SK-N-SH (cell line): ENCODE measurements around the gene POP4. TPM values are rescaled to one million over a fixed set of nuclear protein-coding genes. Genes with fewer than 3 reads are reported as not detected.

Experiments used
- CTCF ChIA-PET: fragments of 300-600, 350-600 bp; formaldehyde crosslinking; extraction: SDS; loops from one replicate; lab custom pipeline; 2021; lab: Yijun Ruan, JAX
- POLR2A ChIA-PET: fragments of 350-600 bp; sonication (Branson Sonifier 250); formaldehyde crosslinking; extraction: SDS; loops from one replicate; lab custom pipeline; 2020; ENCODE audit warnings: antibody characterized with exemption, inconsistent platforms; lab: Yijun Ruan, JAX
- DNase-seq: peaks from one replicate; pipeline ENCODE4 v3.0.0; 2012
- H2AFZ ChIP-seq: fragments of 200-600 bp; sonication (generic); 2 replicates; pipeline ENCODE4 v1.8.1; 2016; ENCODE audit warnings: antibody characterized with exemption, mild to moderate bottlenecking, low read depth
- H3F3A ChIP-seq: fragments of 200-600 bp; sonication (generic); replicated peaks from 2 replicates; pipeline ENCODE3; 2016; ENCODE audit warnings: antibody characterized with exemption, mild to moderate bottlenecking; ENCODE audit not compliant: insufficient read depth
- H3K27ac ChIP-seq, 2 experiments: fragments of 200-500 bp in 1 of 2; fragments of 200-600 bp in 1 of 2; sonication (Bioruptor generic) in 1 of 2; sonication (generic), shearing (Covaris generic) in 1 of 2; 2 replicates each; pipeline versions ENCODE4 v1.5.1 to v1.6.1; 2014 to 2016; ENCODE audit warnings: low read depth in 2 of 2, inconsistent platforms in 1 of 2, low read length in 1 of 2, mild to moderate bottlenecking in 1 of 2, mixed read lengths in 1 of 2
- H3K27me3 ChIP-seq: fragments of 200-600 bp; sonication (generic), shearing (Covaris generic); 2 replicates; pipeline ENCODE4 v1.6.1; 2016; ENCODE audit warnings: mixed run types; ENCODE audit not compliant: insufficient read depth
- H3K36me3 ChIP-seq, 2 experiments: fragments of 200-500 bp in 1 of 2; fragments of 200-600 bp in 1 of 2; sonication (Bioruptor generic) in 1 of 2; sonication (generic) in 1 of 2; replicated peaks in 1 of 2; 2 replicates each; pipeline versions ENCODE3 to v1.5.1; 2014 to 2016; ENCODE audit warnings: low read length in 1 of 2, mild to moderate bottlenecking in 1 of 2; ENCODE audit not compliant: insufficient read depth in 2 of 2, control insufficient read depth in 1 of 2
- H3K4me1 ChIP-seq, 2 experiments: fragments of 200-500 bp in 1 of 2; fragments of 200-600 bp in 1 of 2; sonication (Bioruptor generic) in 1 of 2; sonication (generic), shearing (Covaris generic) in 1 of 2; 2 replicates each; pipeline versions ENCODE4 v1.5.1 to v1.6.1; 2014 to 2016; ENCODE audit warnings: low read depth in 1 of 2, low read length in 1 of 2, mixed run types in 1 of 2; ENCODE audit not compliant: insufficient read depth in 2 of 2, control insufficient read depth in 1 of 2
- H3K4me2 ChIP-seq: fragments of 200-600 bp; sonication (generic), shearing (Covaris generic); 2 replicates; pipeline ENCODE4 v1.6.1; 2017; ENCODE audit warnings: mixed run types
- H3K4me3 ChIP-seq, 2 experiments: fragments of 200-500 bp in 1 of 2; fragments of 200-600 bp in 1 of 2; sonication (Bioruptor generic) in 1 of 2; sonication (generic), shearing (Covaris generic) in 1 of 2; 2 replicates each; pipeline versions ENCODE4 v1.5.1 to v1.8.1; 2014 to 2016; ENCODE audit warnings: low read depth in 2 of 2, inconsistent platforms in 1 of 2, low read length in 1 of 2, mild to moderate bottlenecking in 1 of 2, mixed read lengths in 1 of 2, moderate library complexity in 1 of 2
- H3K79me2 ChIP-seq: fragments of 200-600 bp; sonication (generic); 2 replicates; pipeline ENCODE4 v1.8.1; 2017; ENCODE audit warnings: mild to moderate bottlenecking; ENCODE audit not compliant: insufficient read depth
- H3K9ac ChIP-seq: fragments of 200-600 bp; sonication (generic); 2 replicates; pipeline ENCODE4 v1.6.1; 2017; ENCODE audit warnings: mixed run types
- H3K9me2 ChIP-seq: fragments of 200-600 bp; sonication (generic); 2 replicates; pipeline ENCODE4 v1.6.1; 2017; ENCODE audit warnings: mixed run types
- H3K9me3 ChIP-seq: fragments of 200-600 bp; sonication (generic); 2 replicates; pipeline ENCODE4 v1.6.1; 2017; ENCODE audit warnings: mixed run types, mild to moderate bottlenecking, moderate library complexity
- H4K20me1 ChIP-seq: fragments of 200-600 bp; sonication (generic); 2 replicates; pipeline ENCODE4 v1.6.1; 2017; ENCODE audit warnings: mild to moderate bottlenecking, mixed run types; ENCODE audit not compliant: insufficient read depth
- CHD2 ChIP-seq: fragments of 150-350 bp; IDR thresholded peaks from 2 replicates; pipeline ENCODE4 v1.6.1; 2018; ENCODE audit warnings: low read length; ENCODE audit not compliant: partially characterized antibody
- ELF1 ChIP-seq: IDR thresholded peaks from 2 replicates; pipeline ENCODE4 v1.4.0; 2012
- EP300 ChIP-seq, 2 experiments: IDR thresholded peaks; 2 replicates each; pipeline versions ENCODE4 v1.4.0 to v1.6.1; 2012; ENCODE audit warnings: borderline replicate concordance in 1 of 2, low read depth in 1 of 2, low read length in 1 of 2
- FOXJ3 ChIP-seq: sonication (generic); formaldehyde crosslinking; IDR thresholded peaks from 2 replicates; pipeline ENCODE4 v1.5.1; 2020; ENCODE audit warnings: mild to moderate bottlenecking, missing genetic modification reagents
- FOXM1 ChIP-seq: IDR thresholded peaks from 2 replicates; pipeline ENCODE4 v1.4.0; 2012; ENCODE audit warnings: low read depth, mild to moderate bottlenecking
- GABPA ChIP-seq: IDR thresholded peaks from 2 replicates; pipeline ENCODE4 v1.4.0; 2012; ENCODE audit warnings: low read depth, mild to moderate bottlenecking
- GATA2 ChIP-seq: sonication (generic); formaldehyde crosslinking; IDR thresholded peaks from 2 replicates; pipeline ENCODE4 v1.5.0; 2020; ENCODE audit warnings: mild to moderate bottlenecking, missing genetic modification reagents
- JUND ChIP-seq: IDR thresholded peaks from 2 replicates; pipeline ENCODE4 v1.4.0; 2012
- NFIC ChIP-seq: IDR thresholded peaks from 2 replicates; pipeline ENCODE4 v1.4.0; 2012; ENCODE audit warnings: borderline replicate concordance
- NRF1 ChIP-seq: IDR thresholded peaks from 2 replicates; pipeline ENCODE4 v1.6.1; 2012; ENCODE audit warnings: low read depth, mild to moderate bottlenecking, low read length
- REST ChIP-seq: IDR thresholded peaks from 2 replicates; pipeline ENCODE4 v1.6.1; 2012; ENCODE audit warnings: mild to moderate bottlenecking, low read depth, low read length, moderate library complexity
- RFX5 ChIP-seq: IDR thresholded peaks from 2 replicates; pipeline ENCODE4 v1.6.1; 2012; ENCODE audit warnings: mild to moderate bottlenecking, improper control_type of control experiment, low read length
- RXRA ChIP-seq: IDR thresholded peaks from 2 replicates; pipeline ENCODE4 v1.4.0; 2012; ENCODE audit warnings: low read depth, mild to moderate bottlenecking, borderline replicate concordance
- SIN3A ChIP-seq: IDR thresholded peaks from 2 replicates; pipeline ENCODE4 v1.6.1; 2012; ENCODE audit warnings: low read depth, mild to moderate bottlenecking, low read length, moderate library complexity, borderline replicate concordance
- TAF1 ChIP-seq: IDR thresholded peaks from 2 replicates; pipeline ENCODE4 v1.6.1; 2012; ENCODE audit warnings: low read depth, mild to moderate bottlenecking, low read length, moderate library complexity, borderline replicate concordance
- TCF12 ChIP-seq: IDR thresholded peaks from 2 replicates; pipeline ENCODE4 v1.4.0; 2012
- YY1 ChIP-seq: IDR thresholded peaks from 2 replicates; pipeline ENCODE4 v1.4.0; 2012; ENCODE audit warnings: low read depth, mild to moderate bottlenecking
- WGBS: methylation state at CpG from one replicate; pipeline ENCODE4 v1.1.6; 2017; ENCODE audit warnings: low lambda C conversion rate; 5-methylcytosine and 5-hydroxymethylcytosine counted together
- polyA plus RNA-seq, 3 experiments: library from polyadenylated mRNA; depleted of rRNA; stranded (reverse); fragments of >200 nt; gene quantifications; 2 replicates each; pipeline ENCODE4 v1.2.3, GENCODE V29; 2012
- TF ChIP-seq, protein P1 (sequence below): IDR thresholded peaks from 2 replicates; pipeline ENCODE4 v1.4.0; 2012; ENCODE audit warnings: low read depth, borderline replicate concordance
- TF ChIP-seq, protein P2 (sequence below): fragments of 150-350 bp; IDR thresholded peaks from 2 replicates; pipeline ENCODE4 v1.6.1; 2016; ENCODE audit warnings: mild to moderate bottlenecking, low read depth, low read length

POP4 gene
- polyA plus RNA-seq, 1 of the 3 experiments (the other 2 are of a cell fraction) = 75.4 TPM

GRCh38 chr19:29639086-29639485, 33.0 kb downstream of the POP4 start:
- Histone ChIP-seq H3K79me2 (no peaks in the 10 kb centered on the region), H3K4me3 (no peak overlapping the region), H3F3A (no peaks in the 10 kb centered on the region), H3K9ac (no peak overlapping the region), H3K36me3 (no peaks in the 10 kb centered on the region), H3K9me2 (no peaks in the 10 kb centered on the region), H3K9me3 (no peaks in the 10 kb centered on the region), H3K4me1 (no peaks in the 10 kb centered on the region), H4K20me1 (no peaks in the 10 kb centered on the region), H3K27ac (no peak overlapping the region), H2AFZ (no peak overlapping the region), H3K4me2 (no peak overlapping the region), H3K27me3 (no peaks in the 10 kb centered on the region; the same call in 1 of the 2 replicates)
- TF ChIP-seq YY1 (no peak), RFX5 (no peak), SIN3A (no peak), GABPA (no peak), REST (no peak), TAF1 (no peak), NFIC (no peak), FOXM1 (no peak), FOXJ3 (no peak), RXRA (no peak), ELF1 (no peak), TCF12 (no peak), GATA2 (CRISPR knock-in tag) (no peak), EP300 (IDR thresholded peaks at IDR 0.05; ENCODE audit: borderline replicate concordance in 1 of 2, low read depth in 1 of 2, low read length in 1 of 2) (no peak), JUND (no peak), CHD2 (no peak), NRF1 (no peak)
- TF ChIP-seq, protein P1, sequence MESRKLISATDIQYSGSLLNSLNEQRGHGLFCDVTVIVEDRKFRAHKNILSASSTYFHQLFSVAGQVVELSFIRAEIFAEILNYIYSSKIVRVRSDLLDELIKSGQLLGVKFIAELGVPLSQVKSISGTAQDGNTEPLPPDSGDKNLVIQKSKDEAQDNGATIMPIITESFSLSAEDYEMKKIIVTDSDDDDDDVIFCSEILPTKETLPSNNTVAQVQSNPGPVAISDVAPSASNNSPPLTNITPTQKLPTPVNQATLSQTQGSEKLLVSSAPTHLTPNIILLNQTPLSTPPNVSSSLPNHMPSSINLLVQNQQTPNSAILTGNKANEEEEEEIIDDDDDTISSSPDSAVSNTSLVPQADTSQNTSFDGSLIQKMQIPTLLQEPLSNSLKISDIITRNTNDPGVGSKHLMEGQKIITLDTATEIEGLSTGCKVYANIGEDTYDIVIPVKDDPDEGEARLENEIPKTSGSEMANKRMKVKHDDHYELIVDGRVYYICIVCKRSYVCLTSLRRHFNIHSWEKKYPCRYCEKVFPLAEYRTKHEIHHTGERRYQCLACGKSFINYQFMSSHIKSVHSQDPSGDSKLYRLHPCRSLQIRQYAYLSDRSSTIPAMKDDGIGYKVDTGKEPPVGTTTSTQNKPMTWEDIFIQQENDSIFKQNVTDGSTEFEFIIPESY = no peak
- TF ChIP-seq, protein P2, sequence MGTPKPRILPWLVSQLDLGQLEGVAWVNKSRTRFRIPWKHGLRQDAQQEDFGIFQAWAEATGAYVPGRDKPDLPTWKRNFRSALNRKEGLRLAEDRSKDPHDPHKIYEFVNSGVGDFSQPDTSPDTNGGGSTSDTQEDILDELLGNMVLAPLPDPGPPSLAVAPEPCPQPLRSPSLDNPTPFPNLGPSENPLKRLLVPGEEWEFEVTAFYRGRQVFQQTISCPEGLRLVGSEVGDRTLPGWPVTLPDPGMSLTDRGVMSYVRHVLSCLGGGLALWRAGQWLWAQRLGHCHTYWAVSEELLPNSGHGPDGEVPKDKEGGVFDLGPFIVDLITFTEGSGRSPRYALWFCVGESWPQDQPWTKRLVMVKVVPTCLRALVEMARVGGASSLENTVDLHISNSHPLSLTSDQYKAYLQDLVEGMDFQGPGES = no peak
- 66% methylated on average over 8 of the region's 8 CpGs for WGBS
- POLR2A ChIA-PET = no interaction called here
- CTCF ChIA-PET = interaction anchor here (1.4 kb wide), 1 partner anchor 77 kb away, joined by 3 read pairs; no protein-coding TSS in a partner anchor
- DNase-seq = no peak
